Ectodermal cell (in vitro differentiated cells): ENCODE results near the gene SGMS1.

Source experiments
- H3K27ac ChIP-seq: 2 replicates; pipeline ENCODE4 v1.7.0; 2013; ENCODE audit warnings: mild to moderate bottlenecking, low read depth, low read length; ENCODE audit not compliant: insufficient read depth, poor library complexity, severe bottlenecking
- H3K27me3 ChIP-seq: 2 replicates; pipeline ENCODE4 v1.7.0; 2013; ENCODE audit warnings: mild to moderate bottlenecking, low read length; ENCODE audit not compliant: insufficient read depth, control insufficient read depth, poor library complexity, severe bottlenecking
- H3K36me3 ChIP-seq: one replicate; pipeline ENCODE4 v1.7.0; 2013; ENCODE audit warnings: low read length; ENCODE audit not compliant: control insufficient read depth, insufficient read depth
- H3K4me1 ChIP-seq: one replicate; pipeline ENCODE4 v1.7.0; 2013; ENCODE audit warnings: low read length; ENCODE audit not compliant: control insufficient read depth, insufficient read depth
- H3K4me3 ChIP-seq: 2 replicates; pipeline ENCODE4 v1.7.0; 2013; ENCODE audit warnings: low read depth, low read length, control low read depth; ENCODE audit not compliant: insufficient read depth
- H3K9me3 ChIP-seq: 2 replicates; pipeline ENCODE4 v1.7.0; 2013; ENCODE audit warnings: mild to moderate bottlenecking, low read length, moderate library complexity; ENCODE audit not compliant: control insufficient read depth
- WGBS, 2 experiments: methylation state at CpG; one replicate each; pipeline ENCODE4 v1.1.7; 2013; ENCODE audit warnings: missing lambda C conversion rate in 2 of 2; 5-methylcytosine and 5-hydroxymethylcytosine counted together

Gene SGMS1

DNA sequence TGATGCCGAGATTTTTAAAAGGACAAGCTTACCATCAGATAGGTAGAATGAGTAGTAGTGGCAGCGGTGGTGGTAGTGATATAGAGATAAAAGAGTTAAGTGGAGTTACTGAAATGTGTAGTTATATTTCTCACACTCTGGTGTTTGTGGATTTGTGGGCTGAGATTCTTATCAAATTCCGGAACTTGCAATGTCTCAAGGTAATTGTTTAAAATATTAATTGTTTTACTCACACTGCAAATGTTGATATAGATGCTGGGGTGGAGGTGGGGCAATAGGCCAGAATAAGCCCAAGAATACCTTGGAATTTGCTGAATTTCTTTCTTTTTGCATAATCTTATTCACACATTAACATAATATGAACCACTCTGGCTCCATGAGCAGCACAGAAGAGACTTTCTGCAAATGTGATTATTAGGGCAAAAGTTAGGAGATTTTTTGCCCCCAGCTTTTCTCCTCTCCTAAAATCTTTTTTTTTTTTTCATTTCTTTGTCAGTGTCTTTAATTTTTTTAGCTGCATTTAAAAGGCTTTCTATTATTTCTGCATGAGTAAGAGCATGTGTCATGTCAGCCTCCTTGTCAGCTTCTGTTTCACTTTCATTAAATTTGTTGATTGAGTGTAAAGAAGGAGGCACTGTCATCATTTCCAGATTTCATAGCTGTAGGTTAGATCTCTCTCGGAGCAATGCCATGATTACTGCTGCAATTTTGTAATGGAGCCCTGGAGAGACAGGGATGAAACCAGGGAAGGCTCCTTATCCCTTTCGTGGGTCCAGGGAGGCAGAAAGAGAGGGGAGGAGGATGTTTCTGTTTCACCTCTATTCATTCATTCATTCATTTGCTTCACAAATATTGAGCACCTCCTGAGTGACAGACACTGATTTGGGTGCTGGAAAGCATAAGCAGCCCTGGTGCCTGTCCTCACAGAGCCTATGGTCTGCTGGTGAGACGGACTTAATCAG, 13.1 kb upstream of the SGMS1 start:
- H3K36me3 ChIP-seq: no peaks in the 10 kb centered on the region
- whole genome bisulfite sequencing, 2 experiments: 90 to 95% methylated on average over 6 of the region's 6 CpGs
- no peak overlapping the region for H3K27ac ChIP-seq
- no peak overlapping the region for H3K4me3 ChIP-seq
- H3K4me1 ChIP-seq: no peaks in the 10 kb centered on the region
- H3K27me3 ChIP-seq: no peaks in the 10 kb centered on the region
- H3K9me3 ChIP-seq: no peaks in the 10 kb centered on the region

GRCh38 chr10:50635286-50635685, 11.5 kb upstream of the SGMS1 start:
- no peak overlapping the region for H3K27ac ChIP-seq
- no peaks in the 10 kb centered on the region for H3K9me3 ChIP-seq
- no peak overlapping the region for H3K4me3 ChIP-seq
- H3K36me3 ChIP-seq: no peaks in the 10 kb centered on the region
- no peaks in the 10 kb centered on the region for H3K4me1 ChIP-seq
- H3K27me3 ChIP-seq: no peaks in the 10 kb centered on the region
- WGBS, 2 experiments: 96 to 97% methylated on average over 1 of the region's 1 CpG

GRCh38 chr10:50634479-50634878, 10.7 kb upstream of the SGMS1 start:
- 80 to 100% methylated on average over 1 of the region's 1 CpG for WGBS, 2 experiments
- no peak overlapping the region for H3K27ac ChIP-seq
- no peaks in the 10 kb centered on the region for H3K9me3 ChIP-seq
- no peak overlapping the region for H3K4me3 ChIP-seq
- H3K36me3 ChIP-seq: no peaks in the 10 kb centered on the region
- no peaks in the 10 kb centered on the region for H3K27me3 ChIP-seq
- H3K4me1 ChIP-seq: no peaks in the 10 kb centered on the region

GRCh38 chr10:50631052-50631451, 7.3 kb upstream of the SGMS1 start:
- no peaks in the 10 kb centered on the region for H3K27me3 ChIP-seq
- H3K4me3 ChIP-seq: no peak overlapping the region
- H3K36me3 ChIP-seq: peaks cover 4% of the 10 kb centered on the region
- no peaks in the 10 kb centered on the region for H3K4me1 ChIP-seq
- WGBS, 2 experiments: 93 to 96% methylated on average over 30 of the region's 30 CpGs
- no peak overlapping the region for H3K27ac ChIP-seq
- H3K9me3 ChIP-seq: no peaks in the 10 kb centered on the region

GRCh38 chr10:50629495-50630122, 5.9 kb upstream of the SGMS1 start:
- no peak overlapping the region for H3K4me3 ChIP-seq
- WGBS, 2 experiments: 61 to 66% methylated on average over 3 of the region's 3 CpGs

GRCh38 chr10:50627896-50628295, 4.1 kb upstream of the SGMS1 start:
- no peak overlapping the region for H3K4me3 ChIP-seq
- peaks cover 5% of the 10 kb centered on the region for H3K27me3 ChIP-seq
- no peak overlapping the region for H3K27ac ChIP-seq
- H3K9me3 ChIP-seq: no peaks in the 10 kb centered on the region
- 92% methylated on average over 4 of the region's 4 CpGs for WGBS, 2 experiments
- no peaks in the 10 kb centered on the region for H3K4me1 ChIP-seq
- peaks cover 4% of the 10 kb centered on the region for H3K36me3 ChIP-seq

More at GRCh38 chr10:50629495-50630122, 5.9 kb upstream of the SGMS1 start:
- Histone ChIP-seq H3K27ac (no peak overlapping the region), H3K4me1 (no peaks in the 10 kb centered on the region), H3K9me3 (no peaks in the 10 kb centered on the region), H3K36me3 (peaks cover 4% of the 10 kb centered on the region), H3K27me3 (no peaks in the 10 kb centered on the region)

- no peak overlapping the region for H3K4me3 ChIP-seq
- 97 to 100% methylated on average over 1 of the region's 1 CpG for WGBS, 2 experiments
- H3K4me1 ChIP-seq: no peaks in the 10 kb centered on the region
- H3K27me3 ChIP-seq: peaks cover 10% of the 10 kb centered on the region
- H3K36me3 ChIP-seq: peaks cover 4% of the 10 kb centered on the region
- no peaks in the 10 kb centered on the region for H3K9me3 ChIP-seq
- no peak overlapping the region for H3K27ac ChIP-seq
Measured at GRCh38 chr10:50627443-50627842, 3.7 kb upstream of the SGMS1 start.

- Histone ChIP-seq H3K27me3 (peaks cover 20% of the 10 kb centered on the region), H3K9me3 (no peaks in the 10 kb centered on the region), H3K4me3 (peak overlapping the region; percentile 89), H3K27ac (peak overlapping the region; percentile 96), H3K36me3 (peaks cover 4% of the 10 kb centered on the region), H3K4me1 (peaks cover 8% of the 10 kb centered on the region)
- 0 to 1% methylated on average over 6 of the region's 6 CpGs for WGBS, 2 experiments
Measured at GRCh38 chr10:50625649-50626132, 1.9 kb upstream of the SGMS1 start.

DNA sequence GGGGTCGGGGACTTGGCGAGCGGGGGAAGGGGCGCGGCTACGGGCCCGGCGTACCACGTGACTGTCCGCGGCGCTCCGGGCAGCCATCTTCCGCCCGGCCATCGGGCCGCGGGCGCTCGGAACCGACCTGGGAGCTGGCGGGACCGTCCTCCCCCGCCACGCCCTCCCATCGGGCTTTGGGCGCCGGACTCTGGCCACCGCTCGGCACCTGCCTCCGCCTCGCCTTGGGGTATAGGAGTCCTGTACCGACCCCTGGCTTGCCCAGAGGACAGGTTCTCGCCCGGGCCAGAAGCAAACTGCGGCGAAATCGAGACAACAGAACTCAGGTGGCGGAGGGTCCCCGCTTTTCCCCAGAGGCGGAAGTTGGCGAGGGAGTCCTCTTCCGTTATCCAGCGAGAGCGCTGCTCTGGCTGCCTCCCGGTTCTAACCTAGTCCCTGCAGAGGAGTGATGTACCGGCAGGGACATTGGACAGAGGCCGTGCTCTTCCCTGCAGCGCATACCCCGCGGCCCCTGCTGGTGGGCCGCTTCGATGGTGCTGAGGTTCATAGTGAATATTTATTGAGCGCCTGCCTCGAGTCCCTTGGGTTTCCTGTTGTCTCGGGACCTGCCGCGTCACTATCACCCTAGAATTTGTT, 1.2 kb upstream of the SGMS1 start:
- Histone ChIP-seq H3K4me3 (peak overlapping the region; percentile 89), H3K9me3 (no peaks in the 10 kb centered on the region), H3K27me3 (peaks cover 20% of the 10 kb centered on the region), H3K36me3 (peaks cover 4% of the 10 kb centered on the region), H3K4me1 (peaks cover 8% of the 10 kb centered on the region), H3K27ac (peak overlapping the region; percentile 96)
- 0% methylated on average over 58 of the region's 58 CpGs for WGBS, 2 experiments

DNA sequence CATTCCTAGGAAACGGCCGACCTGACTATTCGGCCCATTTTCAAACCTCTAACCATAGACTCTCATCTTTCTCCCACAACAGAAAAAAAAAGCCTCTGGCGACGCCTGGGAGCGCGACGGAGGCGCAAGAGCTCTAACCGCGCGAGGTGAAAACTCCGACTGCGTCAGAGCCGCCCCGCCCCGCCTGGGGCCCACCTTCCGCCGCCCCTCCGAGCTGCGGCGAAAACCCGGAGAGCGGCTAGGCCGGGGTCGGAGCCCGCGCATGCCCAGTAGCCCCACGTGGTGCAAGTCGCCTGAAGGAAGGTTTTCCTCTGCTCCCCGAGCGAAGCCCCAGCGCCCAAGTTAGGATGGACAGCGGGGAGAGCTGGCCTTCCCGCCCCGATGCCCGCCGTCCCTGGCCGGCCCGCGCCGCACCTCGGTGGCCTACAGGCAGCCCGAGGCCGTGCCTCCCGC, 683 bp upstream of the SGMS1 start:
- H3K27ac ChIP-seq: peak overlapping the region; percentile 96
- no peaks in the 10 kb centered on the region for H3K9me3 ChIP-seq
- whole genome bisulfite sequencing, 2 experiments: 0% methylated on average over 46 of the region's 46 CpGs
- H3K4me1 ChIP-seq: peaks cover 8% of the 10 kb centered on the region
- H3K4me3 ChIP-seq: peak overlapping the region; percentile 89
- H3K36me3 ChIP-seq: peaks cover 4% of the 10 kb centered on the region
- H3K27me3 ChIP-seq: peaks cover 20% of the 10 kb centered on the region
